ENCODE measurements around the gene MBNL1.
"Not testable (repeated sequence)": the region's sequence is repeated elsewhere in the genome, so short reads cannot be mapped to it uniquely, and the experiment has no call there.

Gene MBNL1

GRCh38 chr3:152436707-152437590, 168.2 kb downstream of the MBNL1 start:
- in situ Hi-C loops (cut with HindIII; ENCODE audit: low sequenced_read_pairs), result no loop called here

GRCh38 chr3:152438181-152438580, 169.5 kb downstream of the MBNL1 start:
- in situ Hi-C loops (cut with HindIII; ENCODE audit: low sequenced_read_pairs), result no loop called here

- in situ Hi-C loops (cut with HindIII; ENCODE audit: low sequenced_read_pairs), result no loop called here
Measured at GRCh38 chr3:152438706-152439105, 170.0 kb downstream of the MBNL1 start.

GRCh38 chr3:152440243-152440642, 171.5 kb downstream of the MBNL1 start:
- in situ Hi-C loops (cut with HindIII; ENCODE audit: low sequenced_read_pairs), result not testable (repeated sequence)

- in situ Hi-C loops (cut with HindIII; ENCODE audit: low sequenced_read_pairs), result no loop called here
Measured at GRCh38 chr3:152443212-152444023, 174.7 kb downstream of the MBNL1 start.

GRCh38 chr3:152444029-152444641, 175.4 kb downstream of the MBNL1 start:
- in situ Hi-C loops (cut with HindIII; ENCODE audit: low sequenced_read_pairs), result no loop called here

GRCh38 chr3:152445212-152445611, 176.5 kb downstream of the MBNL1 start:
- in situ Hi-C loops (cut with HindIII; ENCODE audit: low sequenced_read_pairs), result no loop called here

- in situ Hi-C loops (cut with HindIII; ENCODE audit: low sequenced_read_pairs), result no loop called here
Measured at GRCh38 chr3:152446495-152446894, 177.8 kb downstream of the MBNL1 start.

GRCh38 chr3:152447511-152447910, 178.8 kb downstream of the MBNL1 start:
- in situ Hi-C loops (cut with HindIII; ENCODE audit: low sequenced_read_pairs), result no loop called here

- in situ Hi-C loops (cut with HindIII; ENCODE audit: low sequenced_read_pairs), result no loop called here
Measured at GRCh38 chr3:152448091-152448490, 179.4 kb downstream of the MBNL1 start.

GRCh38 chr3:152452318-152452717, 183.6 kb downstream of the MBNL1 start:
- in situ Hi-C loops (cut with HindIII; ENCODE audit: low sequenced_read_pairs), result no loop called here

- in situ Hi-C loops (cut with HindIII; ENCODE audit: low sequenced_read_pairs), result no loop called here
Measured at GRCh38 chr3:152454076-152454875, 185.5 kb downstream of the MBNL1 start.

GRCh38 chr3:152455989-152456388, 187.3 kb downstream of the MBNL1 start:
- in situ Hi-C loops (cut with HindIII; ENCODE audit: low sequenced_read_pairs), result no loop called here

GRCh38 chr3:152457500-152458375, 189.0 kb downstream of the MBNL1 start:
- in situ Hi-C loops (cut with HindIII; ENCODE audit: low sequenced_read_pairs), result no loop called here

- in situ Hi-C loops (cut with HindIII; ENCODE audit: low sequenced_read_pairs), result no loop called here
Measured at GRCh38 chr3:152458376-152459117, 189.8 kb downstream of the MBNL1 start.

GRCh38 chr3:152459118-152459515, 190.4 kb downstream of the MBNL1 start:
- in situ Hi-C loops (cut with HindIII; ENCODE audit: low sequenced_read_pairs), result no loop called here

- in situ Hi-C loops (cut with HindIII; ENCODE audit: low sequenced_read_pairs), result no loop called here
Measured at GRCh38 chr3:152459572-152459971, 190.8 kb downstream of the MBNL1 start.

- in situ Hi-C loops (cut with HindIII; ENCODE audit: low sequenced_read_pairs), result no loop called here
Measured at GRCh38 chr3:152460936-152461335, 192.2 kb downstream of the MBNL1 start.

GRCh38 chr3:152461460-152461859, 192.7 kb downstream of the MBNL1 start:
- in situ Hi-C loops (cut with HindIII; ENCODE audit: low sequenced_read_pairs), result no loop called here
